Activated T-cell treated with anti-CD3 and anti-CD28 coated beads, Interleukin-2, amount 50 U/mL, for 72 hours (primary cell): ENCODE measurements around the gene LDLRAD4. TPM values are rescaled to one million over a fixed set of nuclear protein-coding genes. Genes with fewer than 3 reads are reported as not detected.
A peak's percentile ranks its signal among the peaks of the same experiment; 100 is the strongest.

Experiments used
- ATAC-seq, 2 donors: fragments of 150-1000 bp; cut with Tn5 transposase; replicated peaks in 1 of 2; 2 replicates each; pipeline ENCODE4 v1.10.0; 2021; ENCODE audit warnings: moderate library complexity in 2 of 2, mild to moderate bottlenecking in 1 of 2
- DNase-seq, 2 donors: peaks; one replicate each; pipeline ENCODE4 v3.0.0; 2021 to 2022; ENCODE audit warnings: mixed read lengths in 1 of 2
- H3K27ac Mint-ChIP-seq: one replicate; pipeline ENCODE4 v1.8.0; 2022; ENCODE audit warnings: mild to moderate bottlenecking, moderate library complexity, mixed read lengths
- H3K27me3 Mint-ChIP-seq: one replicate; pipeline ENCODE4 v1.8.0; 2022; ENCODE audit warnings: low read depth, mixed read lengths
- H3K36me3 Mint-ChIP-seq, 2 donors: one replicate each; pipeline ENCODE4 v1.8.0; 2022; ENCODE audit warnings: mixed read lengths in 2 of 2, mild to moderate bottlenecking in 1 of 2; ENCODE audit not compliant: insufficient read depth in 2 of 2
- H3K4me1 Mint-ChIP-seq: one replicate; pipeline ENCODE4 v1.8.0; 2022; ENCODE audit warnings: low read depth, mixed read lengths
- H3K4me3 Mint-ChIP-seq, 2 donors: one replicate each; pipeline ENCODE4 v1.8.0; 2022; ENCODE audit warnings: mild to moderate bottlenecking in 2 of 2, mixed read lengths in 2 of 2, moderate library complexity in 2 of 2
- H3K9me3 Mint-ChIP-seq, 2 donors: one replicate each; pipeline ENCODE4 v1.8.0; 2022; ENCODE audit warnings: mixed read lengths in 2 of 2
- total RNA-seq, 2 donors: library from RNA; stranded (reverse); gene quantifications; one replicate each; pipeline ENCODE4 v1.2.3, GENCODE V29; 2022

Gene LDLRAD4
- total RNA-seq, 2 donors from 2014 or later: 46.0 to 47.2 TPM

DNA sequence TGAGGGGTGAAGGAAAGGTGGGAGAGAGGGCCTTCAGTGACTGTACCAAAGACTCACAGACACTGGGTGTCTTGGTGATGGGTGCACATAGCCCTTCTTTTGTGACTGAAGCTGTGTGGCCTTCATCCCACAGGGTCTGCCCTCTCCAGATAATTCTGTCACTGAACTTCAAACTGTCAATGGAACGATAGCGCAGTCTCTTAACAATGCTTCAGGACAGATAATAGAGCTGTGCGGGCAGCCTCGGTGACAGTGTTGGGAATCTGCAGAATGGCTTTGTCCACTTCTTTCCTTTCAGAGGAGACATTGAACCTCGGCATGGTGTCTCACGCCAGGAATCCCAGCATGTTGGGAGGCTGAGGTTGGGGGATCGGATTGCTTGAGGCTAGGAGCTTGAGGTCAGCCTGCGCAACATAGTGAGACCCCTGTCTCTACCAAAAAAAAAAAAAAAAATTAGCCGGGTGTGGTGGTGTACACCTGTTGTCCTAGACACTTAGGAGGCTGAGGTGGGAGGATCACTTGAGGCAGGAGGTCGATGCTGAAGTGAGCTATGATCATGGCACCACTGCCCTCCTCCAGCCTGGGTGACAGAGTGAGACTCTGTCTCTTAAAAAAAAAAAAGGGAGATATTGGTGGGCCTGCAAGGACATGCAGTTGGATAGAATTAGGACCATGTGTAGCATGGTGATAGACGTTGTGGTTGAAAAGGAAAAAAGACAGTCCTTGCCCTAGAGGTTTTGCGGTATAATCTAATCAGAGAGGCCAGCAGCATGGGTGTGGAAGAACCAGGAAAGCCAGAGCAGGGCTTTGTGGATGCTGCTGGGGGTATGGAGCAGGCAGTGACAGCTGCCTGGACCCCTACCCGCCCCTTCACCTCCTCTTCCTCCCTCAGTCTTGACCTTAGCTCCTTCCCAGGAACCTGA is 91.4 kb downstream of the LDLRAD4 start:
- H3K4me3 Mint-ChIP-seq: no peak overlapping the region
- H3K27me3 Mint-ChIP-seq: no peaks in the 10 kb centered on the region
- H3K36me3 Mint-ChIP-seq: peaks cover 7 to 22% of the 10 kb centered on the region in 2 donors
- DNase-seq: no peak
- peaks cover 68% of the 10 kb centered on the region for H3K4me1 Mint-ChIP-seq
- ATAC-seq: no peak
- H3K9me3 Mint-ChIP-seq: peaks cover 7 to 9% of the 10 kb centered on the region in 2 donors
- peak overlapping the region; percentile 32 for H3K27ac Mint-ChIP-seq

DNA sequence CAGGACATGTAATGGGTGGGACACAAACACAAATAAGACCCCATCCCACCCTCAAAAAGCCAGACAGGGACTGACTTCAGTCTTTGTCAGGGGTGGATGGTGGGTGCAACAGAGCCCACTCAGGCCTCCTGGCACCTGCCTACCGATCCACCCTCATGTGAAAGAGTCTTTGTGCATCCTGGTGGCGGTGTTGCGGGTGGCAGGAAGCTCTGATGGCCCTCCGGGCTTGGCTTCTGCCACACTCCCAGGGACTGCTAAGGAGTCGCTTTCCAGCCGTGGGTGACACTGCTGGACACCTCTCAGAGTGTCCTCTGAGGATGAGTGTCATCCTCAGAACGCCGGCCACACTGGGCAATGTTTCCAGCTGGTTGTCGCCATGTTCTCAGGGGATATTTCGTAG is 92.6 kb downstream of the LDLRAD4 start:
- H3K27me3 Mint-ChIP-seq: no peaks in the 10 kb centered on the region

DNA sequence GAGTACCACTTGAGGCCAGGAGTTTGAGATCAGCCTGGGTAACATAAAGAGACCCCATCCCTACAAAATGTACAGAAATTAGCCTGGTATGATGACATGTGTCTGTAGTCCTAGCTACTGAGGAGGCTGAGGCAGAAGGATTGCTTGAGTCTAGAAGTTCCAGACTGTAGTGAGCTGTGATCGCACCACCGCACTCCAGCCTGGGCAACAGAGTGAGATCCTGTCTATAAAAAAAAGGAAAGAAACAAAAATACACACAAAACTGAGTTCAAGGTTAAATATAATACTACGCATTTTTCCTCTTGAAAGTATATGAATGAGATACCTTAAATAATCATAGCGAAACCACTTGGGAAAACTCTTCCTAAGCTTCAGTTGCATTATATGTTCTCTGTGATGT is 94.0 kb downstream of the LDLRAD4 start:
- peaks cover 16% of the 10 kb centered on the region in 2 donors for H3K9me3 Mint-ChIP-seq

More for the DNA sequence above, 92.6 kb downstream of the LDLRAD4 start:
- H3K9me3 Mint-ChIP-seq: peaks cover 12% of the 10 kb centered on the region in 2 donors
- no peak for ATAC-seq
- H3K36me3 Mint-ChIP-seq: peaks cover 10 to 26% of the 10 kb centered on the region in 2 donors
- H3K4me1 Mint-ChIP-seq: peaks cover 60% of the 10 kb centered on the region
- no peak overlapping the region for H3K27ac Mint-ChIP-seq
- H3K4me3 Mint-ChIP-seq: no peak overlapping the region
- DNase-seq: no peak

DNA sequence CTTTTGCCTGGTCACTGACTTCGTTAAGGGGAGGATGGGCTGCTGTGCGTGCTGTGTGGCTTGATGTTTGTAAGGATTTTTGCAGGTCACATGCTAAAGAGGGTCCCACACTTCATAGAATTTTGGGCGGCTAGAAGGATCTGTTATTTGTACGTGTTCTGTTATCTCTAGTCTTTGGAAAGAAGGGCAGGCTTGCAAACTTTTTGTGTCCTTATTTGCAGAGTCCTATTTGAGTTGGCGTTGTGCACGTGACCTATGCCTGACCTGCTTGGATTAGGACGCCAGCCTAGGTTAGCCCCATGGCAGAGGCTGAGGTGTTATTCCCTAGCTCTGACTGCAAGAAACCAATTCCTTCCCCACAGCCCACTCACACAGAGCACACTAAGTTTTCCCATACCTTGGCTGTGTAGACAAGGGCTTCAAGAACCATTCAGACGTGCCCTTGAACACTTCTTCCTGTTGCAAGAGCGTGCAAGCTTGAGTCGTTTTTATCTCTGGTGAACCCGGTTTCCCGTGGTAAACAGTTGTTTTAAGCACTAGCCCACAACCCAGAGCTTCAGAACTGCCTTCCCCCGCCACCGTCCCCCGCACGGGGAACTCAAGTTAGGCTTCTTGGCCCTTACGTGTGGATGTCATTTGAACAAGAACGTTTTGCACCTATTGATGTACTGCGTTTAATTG is 94.6 kb downstream of the LDLRAD4 start:
- peak; percentile 72 to 74 for ATAC-seq
- H3K4me3 Mint-ChIP-seq: peak overlapping the region; percentile 38 to 55

More for the DNA sequence above, 94.0 kb downstream of the LDLRAD4 start:
- no peak for ATAC-seq
- H3K27ac Mint-ChIP-seq: no peak overlapping the region
- H3K4me3 Mint-ChIP-seq: peak overlapping the region in 1 of 2 donors; percentile 38
- no peaks in the 10 kb centered on the region for H3K27me3 Mint-ChIP-seq
- H3K4me1 Mint-ChIP-seq: peaks cover 53% of the 10 kb centered on the region
- DNase-seq: no peak
- peaks cover 10 to 28% of the 10 kb centered on the region in 2 donors for H3K36me3 Mint-ChIP-seq

DNA sequence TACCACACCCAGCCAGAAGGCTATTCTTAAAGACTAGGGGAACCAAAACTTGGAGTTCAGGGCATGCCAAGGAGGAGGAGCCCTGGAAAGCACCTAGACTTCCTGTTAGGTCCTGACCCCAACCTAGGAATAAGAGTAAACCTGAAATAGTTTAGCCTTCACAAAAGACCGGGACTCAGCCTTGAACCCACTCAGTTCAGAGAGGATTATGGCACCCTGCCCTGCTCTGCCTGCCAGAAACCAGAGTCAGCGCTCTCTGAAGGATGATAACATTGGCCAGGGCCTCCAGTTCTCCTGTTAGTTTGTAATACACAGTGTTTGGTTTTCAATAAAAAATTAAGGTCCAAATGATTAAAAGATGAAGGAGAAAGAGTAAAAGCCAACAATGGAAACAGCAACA is 96.4 kb downstream of the LDLRAD4 start:
- H3K27me3 Mint-ChIP-seq: no peaks in the 10 kb centered on the region
- peaks cover 10 to 28% of the 10 kb centered on the region in 2 donors for H3K36me3 Mint-ChIP-seq
- H3K4me3 Mint-ChIP-seq: no peak overlapping the region
- peaks cover 47% of the 10 kb centered on the region for H3K4me1 Mint-ChIP-seq
- H3K27ac Mint-ChIP-seq: no peak overlapping the region
- no peak for ATAC-seq
- peaks cover 16% of the 10 kb centered on the region in 2 donors for H3K9me3 Mint-ChIP-seq
- no peak for DNase-seq

More for the DNA sequence above, 94.6 kb downstream of the LDLRAD4 start:
- no peaks in the 10 kb centered on the region for H3K27me3 Mint-ChIP-seq
- H3K4me1 Mint-ChIP-seq: peaks cover 48% of the 10 kb centered on the region
- H3K36me3 Mint-ChIP-seq: peaks cover 10 to 28% of the 10 kb centered on the region in 2 donors
- H3K9me3 Mint-ChIP-seq: peaks cover 16% of the 10 kb centered on the region in 2 donors
- H3K27ac Mint-ChIP-seq: peak overlapping the region; percentile 60
- peak; percentile 33 to 40 for DNase-seq

DNA sequence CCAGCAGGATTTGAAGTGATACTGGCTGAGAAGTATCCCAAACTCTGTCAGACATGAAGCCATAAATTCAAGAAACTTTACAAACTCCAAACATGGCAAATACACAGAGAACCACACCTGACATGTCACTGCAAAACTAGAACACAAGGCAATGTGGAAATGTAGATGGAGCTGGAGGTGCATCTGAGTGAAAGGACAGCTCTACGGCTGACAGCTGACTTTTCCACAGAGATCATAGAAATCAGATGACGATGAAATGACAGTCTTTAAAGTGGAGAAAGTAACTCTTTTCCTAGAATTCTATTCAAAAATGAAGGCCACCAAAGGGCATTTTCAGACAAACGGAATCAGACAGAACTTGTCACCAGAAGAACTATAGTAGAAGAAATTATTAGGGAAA is 97.5 kb downstream of the LDLRAD4 start:
- ATAC-seq: no peak
- Mint-ChIP-seq H3K9me3 (peaks cover 16% of the 10 kb centered on the region in 2 donors), H3K4me3 (no peak overlapping the region), H3K36me3 (peaks cover 10 to 28% of the 10 kb centered on the region in 2 donors), H3K4me1 (peaks cover 54% of the 10 kb centered on the region), H3K27ac (no peak overlapping the region), H3K27me3 (no peaks in the 10 kb centered on the region)
- DNase-seq: no peak

DNA sequence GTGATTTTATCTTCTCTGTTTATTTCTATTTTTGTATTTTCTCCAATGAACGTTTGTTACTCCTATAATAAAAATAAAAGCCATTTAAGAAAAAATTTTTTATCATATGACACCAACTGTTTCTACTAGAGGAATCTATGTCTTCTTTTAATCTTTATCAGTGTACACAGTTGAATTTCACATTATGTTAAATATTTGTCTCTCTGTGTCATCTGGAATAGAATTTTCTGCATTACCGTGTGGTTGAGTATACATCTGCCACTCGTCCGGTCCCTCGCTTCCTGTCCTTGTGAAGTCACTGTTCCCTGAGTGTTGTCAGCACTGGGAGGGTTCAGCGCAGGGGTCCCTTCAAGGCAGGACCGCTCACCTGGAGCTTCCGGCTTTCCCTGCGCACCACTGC is 99.2 kb downstream of the LDLRAD4 start:
- peaks cover 16% of the 10 kb centered on the region in 2 donors for H3K9me3 Mint-ChIP-seq
- no peak overlapping the region for H3K27ac Mint-ChIP-seq
- ATAC-seq (no peak), DNase-seq (no peak)
- H3K4me1 Mint-ChIP-seq: peaks cover 44% of the 10 kb centered on the region
- H3K36me3 Mint-ChIP-seq: peaks cover 10 to 28% of the 10 kb centered on the region in 2 donors
- H3K27me3 Mint-ChIP-seq: no peaks in the 10 kb centered on the region
- no peak overlapping the region for H3K4me3 Mint-ChIP-seq

DNA sequence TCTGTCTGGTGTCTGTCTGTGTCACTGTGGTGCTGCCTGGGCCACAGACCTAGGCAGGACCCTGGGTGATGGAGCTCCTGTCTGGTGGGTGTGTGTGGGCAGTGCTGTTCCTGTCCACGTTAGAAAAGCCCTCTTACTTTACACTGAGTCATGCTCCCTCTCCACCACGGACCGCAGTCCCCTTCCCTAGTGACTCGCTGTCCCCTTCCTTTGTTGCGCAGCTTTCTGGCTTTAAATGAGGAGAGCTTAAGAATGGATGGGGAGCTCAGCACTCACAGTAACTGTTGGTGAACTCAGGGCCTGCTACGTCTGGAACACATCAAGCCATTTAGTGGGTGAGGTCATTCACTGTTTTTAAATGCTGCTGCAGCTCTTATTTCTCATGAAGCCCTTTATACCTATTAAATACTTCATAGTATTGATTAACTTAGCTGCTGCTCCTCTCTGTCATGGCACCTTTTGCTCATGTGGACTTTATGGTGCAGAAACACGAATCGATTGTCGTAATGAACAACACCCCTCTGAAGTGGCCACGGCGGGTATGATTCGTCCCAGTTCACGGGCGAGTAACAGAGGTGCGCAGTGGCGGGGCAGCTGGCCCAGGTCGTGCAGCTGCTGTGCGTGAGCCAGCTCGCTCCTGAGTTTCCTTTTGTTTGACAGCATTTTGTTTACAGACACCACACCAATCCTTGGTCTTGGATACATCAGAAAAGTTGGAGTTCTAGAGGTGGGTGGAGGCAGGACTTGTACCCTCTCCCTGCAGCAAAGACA is 100.4 kb downstream of the LDLRAD4 start:
- H3K9me3 Mint-ChIP-seq: peaks cover 14 to 16% of the 10 kb centered on the region in 2 donors
- H3K4me1 Mint-ChIP-seq: peaks cover 33% of the 10 kb centered on the region
- ATAC-seq (peak; percentile 87 to 88), DNase-seq (peak; percentile 15 to 39)
- peak overlapping the region in 1 of 2 donors; percentile 10 for H3K4me3 Mint-ChIP-seq
- H3K27ac Mint-ChIP-seq: no peak overlapping the region
- no peaks in the 10 kb centered on the region for H3K27me3 Mint-ChIP-seq
- peaks cover 10 to 24% of the 10 kb centered on the region in 2 donors for H3K36me3 Mint-ChIP-seq

DNA sequence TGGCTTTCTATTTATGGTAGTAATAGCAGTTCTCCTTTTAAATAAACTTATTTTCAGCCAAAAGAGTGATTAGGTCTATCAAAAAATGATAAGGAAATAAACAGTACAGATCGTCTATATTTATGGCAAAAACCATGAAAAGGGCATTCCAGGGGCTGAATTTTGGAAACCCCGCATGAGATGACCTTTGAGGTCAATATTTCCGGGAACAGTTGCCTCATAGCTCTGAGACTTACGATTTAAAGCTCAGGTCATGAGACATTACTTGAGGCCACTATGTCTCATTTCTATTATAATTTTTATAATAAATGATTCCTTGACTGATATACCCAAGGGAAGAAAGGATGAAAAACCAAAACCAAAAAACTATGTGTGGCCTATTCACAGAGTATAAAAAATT is 101.1 kb downstream of the LDLRAD4 start:
- no peaks in the 10 kb centered on the region for H3K27me3 Mint-ChIP-seq
- peaks cover 27% of the 10 kb centered on the region for H3K4me1 Mint-ChIP-seq
- no peak overlapping the region for H3K4me3 Mint-ChIP-seq
- H3K27ac Mint-ChIP-seq: no peak overlapping the region
- no peak for DNase-seq
- H3K9me3 Mint-ChIP-seq: peaks cover 11 to 13% of the 10 kb centered on the region in 2 donors
- no peak for ATAC-seq
- peaks cover 6 to 17% of the 10 kb centered on the region in 2 donors for H3K36me3 Mint-ChIP-seq

DNA sequence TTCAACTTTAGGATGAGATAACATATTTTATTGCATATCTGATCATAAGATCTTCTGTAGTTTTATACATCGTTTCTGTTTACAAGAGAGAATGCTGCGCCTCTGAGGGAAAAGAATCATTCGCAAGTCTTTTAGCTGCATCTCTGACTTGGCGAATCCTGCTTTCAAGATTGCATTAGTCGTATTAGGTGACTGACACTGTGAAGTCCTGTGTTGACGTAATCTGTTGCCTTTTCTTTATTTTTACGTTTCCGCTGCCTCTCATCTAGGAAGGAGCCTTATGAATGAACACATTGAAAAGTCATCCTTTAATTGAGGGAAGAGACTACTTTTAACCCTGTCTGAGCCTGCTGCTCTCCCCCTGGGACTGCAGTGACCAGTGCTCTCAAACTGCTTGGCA is 101.5 kb downstream of the LDLRAD4 start:
- DNase-seq (no peak), ATAC-seq (no peak)
- peaks cover 10 to 12% of the 10 kb centered on the region in 2 donors for H3K9me3 Mint-ChIP-seq
- no peak overlapping the region for H3K4me3 Mint-ChIP-seq
- H3K27me3 Mint-ChIP-seq: no peaks in the 10 kb centered on the region
- no peak overlapping the region for H3K27ac Mint-ChIP-seq
- H3K4me1 Mint-ChIP-seq: peaks cover 22% of the 10 kb centered on the region
- H3K36me3 Mint-ChIP-seq: peaks cover 6 to 13% of the 10 kb centered on the region in 2 donors

DNA sequence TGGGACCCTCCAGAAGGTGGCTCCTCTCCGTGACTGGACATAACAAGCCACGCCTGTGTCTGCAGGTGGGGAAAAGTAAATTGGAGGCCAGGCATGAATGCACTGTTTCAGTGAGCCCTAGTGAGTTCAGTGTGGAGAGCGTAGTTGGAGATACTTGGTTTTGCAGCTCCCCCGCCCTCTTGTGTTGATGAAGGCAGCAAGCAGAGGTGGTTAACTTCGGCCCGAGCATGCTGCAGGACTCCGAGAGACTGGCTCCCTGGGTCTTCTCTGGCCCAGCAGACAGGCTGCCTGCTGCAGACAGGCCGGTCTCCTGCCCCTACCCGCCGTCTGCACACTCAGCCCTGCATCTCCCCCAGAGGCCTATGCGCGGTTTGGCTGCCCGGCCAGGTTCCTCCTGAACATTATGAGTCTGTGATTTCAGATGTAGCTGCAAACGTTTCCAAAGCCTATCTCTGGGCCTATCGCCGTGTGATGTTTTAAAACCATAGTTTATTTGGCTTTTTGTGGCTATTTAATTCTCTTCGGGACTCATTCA is 102.4 kb downstream of the LDLRAD4 start:
- ATAC-seq: no peak
- H3K4me1 Mint-ChIP-seq: peaks cover 22% of the 10 kb centered on the region
- DNase-seq: no peak
- H3K27ac Mint-ChIP-seq: no peak overlapping the region
- no peaks in the 10 kb centered on the region for H3K27me3 Mint-ChIP-seq
- peaks cover 3 to 5% of the 10 kb centered on the region in 2 donors for H3K36me3 Mint-ChIP-seq
- H3K9me3 Mint-ChIP-seq: peaks cover 6 to 7% of the 10 kb centered on the region in 2 donors
- H3K4me3 Mint-ChIP-seq: no peak overlapping the region

DNA sequence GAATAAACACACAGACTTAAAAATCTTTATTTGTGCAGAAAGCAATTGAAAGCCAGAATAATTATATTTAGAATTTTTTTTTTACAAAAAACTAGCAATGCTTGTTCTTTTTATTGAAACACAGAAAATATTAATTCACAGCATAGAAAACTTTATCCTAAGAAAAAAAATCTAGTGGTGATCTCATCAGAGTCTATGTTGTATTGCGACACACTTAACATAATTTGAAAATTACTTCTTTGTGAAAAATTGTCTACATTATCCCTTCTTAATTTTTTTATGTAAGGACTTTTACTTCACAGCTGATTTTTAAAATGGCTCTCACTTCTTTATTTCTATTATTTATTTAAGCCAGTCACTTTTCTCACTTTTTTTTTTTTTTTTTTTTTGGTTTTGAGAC is 103.4 kb downstream of the LDLRAD4 start:
- H3K4me1 Mint-ChIP-seq: peaks cover 22% of the 10 kb centered on the region
- H3K27ac Mint-ChIP-seq: no peak overlapping the region
- no peaks in the 10 kb centered on the region for H3K9me3 Mint-ChIP-seq
- H3K36me3 Mint-ChIP-seq: no peaks in the 10 kb centered on the region
- no peak overlapping the region for H3K4me3 Mint-ChIP-seq
- ATAC-seq: no peak
- DNase-seq: no peak
- H3K27me3 Mint-ChIP-seq: no peaks in the 10 kb centered on the region
